ENCODE measurements around the gene DMXL1.

GRCh38 chr5:119273391-119273839 lies 202.5 kb downstream of the DMXL1 start:
- no peak for TF ChIP-seq ZNF138 (tag by site-specific recombination; IDR thresholded peaks at IDR 0.05; ENCODE audit: borderline replicate concordance)
- TF ChIP-seq CTCF (tag by site-specific recombination; IDR thresholded peaks at IDR 0.05): no peak
- TF ChIP-seq, protein P1, sequence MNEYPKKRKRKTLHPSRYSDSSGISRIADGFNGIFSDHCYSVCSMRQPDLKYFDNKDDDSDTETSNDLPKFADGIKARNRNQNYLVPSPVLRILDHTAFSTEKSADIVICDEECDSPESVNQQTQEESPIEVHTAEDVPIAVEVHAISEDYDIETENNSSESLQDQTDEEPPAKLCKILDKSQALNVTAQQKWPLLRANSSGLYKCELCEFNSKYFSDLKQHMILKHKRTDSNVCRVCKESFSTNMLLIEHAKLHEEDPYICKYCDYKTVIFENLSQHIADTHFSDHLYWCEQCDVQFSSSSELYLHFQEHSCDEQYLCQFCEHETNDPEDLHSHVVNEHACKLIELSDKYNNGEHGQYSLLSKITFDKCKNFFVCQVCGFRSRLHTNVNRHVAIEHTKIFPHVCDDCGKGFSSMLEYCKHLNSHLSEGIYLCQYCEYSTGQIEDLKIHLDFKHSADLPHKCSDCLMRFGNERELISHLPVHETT (tag by site-specific recombination; IDR thresholded peaks at IDR 0.05): no peak
- TF ChIP-seq ZNF239 (tag by site-specific recombination; IDR thresholded peaks at IDR 0.05): no peak

Measured in HEK293 (cell line).